GM12878 (cell line): ENCODE data around the gene PAQR9. TPM values are rescaled to one million over a fixed set of nuclear protein-coding genes. Genes with fewer than 3 reads are reported as not detected.

Source experiments
- ATAC-seq: fragments of 200-7000 bp; cut with Tn5 transposase; 3 replicates; pipeline ENCODE4 v1.9.1; 2020; ENCODE audit warnings: mild to moderate bottlenecking, moderate library complexity
- BruUV-seq: library from RNA; stranded (reverse); fragments of 400-500 nt; replicated peaks from 2 replicates; lab custom pipeline; 2021; lab: Mats Ljungman, UMichigan
- CTCF ChIA-PET: fragments of 300-600 bp; sonication (Branson Sonifier 250); formaldehyde crosslinking; extraction: SDS; loops from one replicate; lab custom pipeline; 2021; ENCODE audit warnings: inconsistent platforms; lab: Yijun Ruan, JAX
- POLR2A ChIA-PET: fragments of 350-600 bp; formaldehyde crosslinking; extraction: SDS; loops from one replicate; lab custom pipeline; 2021; ENCODE audit warnings: inconsistent platforms; lab: Charles Lee
- RAD21 ChIA-PET: fragments of 300-600 bp; sonication (Branson Sonifier 250); formaldehyde crosslinking; loops from one replicate; lab custom pipeline; 2023; ENCODE audit warnings: antibody characterized with exemption; ENCODE audit not compliant: unreplicated experiment; lab: Charles Lee
- SMC1A ChIA-PET: fragments of 300-600 bp; sonication (Branson Sonifier 250); formaldehyde crosslinking; loops from one replicate; lab custom pipeline; 2023; ENCODE audit not compliant: unreplicated experiment, uncharacterized antibody; lab: Charles Lee
- DNase-seq: peaks from one replicate; pipeline ENCODE4 v3.0.0-alpha.2; 2011; ENCODE audit warnings: low read depth, low spot score
- FAIRE-seq: peaks from 3 replicates; lab custom pipeline; 2011; peaks lifted over from hg19 to GRCh38; lab: Jason Lieb, UNC
- H2AFZ ChIP-seq: 2 replicates; pipeline ENCODE4 v1.6.0; 2011; ENCODE audit warnings: low read depth, low read length, control low read depth; ENCODE audit not compliant: control insufficient read depth
- H3K27ac ChIP-seq: 2 replicates; pipeline ENCODE4 v1.5.1; 2011; ENCODE audit warnings: control low read depth; ENCODE audit not compliant: control insufficient read depth, insufficient read depth
- H3K27me3 ChIP-seq, 2 experiments: replicated peaks in 1 of 2; 2 replicates each; pipeline versions ENCODE4 v1.6.0 to v1.6.1; 2011; ENCODE audit warnings: low read length in 1 of 2; ENCODE audit not compliant: control insufficient read depth in 2 of 2, insufficient read depth in 2 of 2
- H3K36me3 ChIP-seq, 2 experiments: 2 replicates each; pipeline ENCODE4 v1.5.1; 2011; ENCODE audit warnings: low read length in 1 of 2; ENCODE audit not compliant: control insufficient read depth in 2 of 2, insufficient read depth in 2 of 2
- H3K4me1 ChIP-seq: 2 replicates; pipeline ENCODE4 v1.6.1; 2011; ENCODE audit warnings: mild to moderate bottlenecking, low read length, moderate library complexity, mixed read lengths; ENCODE audit not compliant: control insufficient read depth, insufficient read depth
- H3K4me2 ChIP-seq: 2 replicates; pipeline ENCODE4 v1.6.0; 2011; ENCODE audit warnings: control low read depth; ENCODE audit not compliant: control insufficient read depth, insufficient read depth
- H3K4me3 ChIP-seq: fragments of 200-600 bp; sonication (generic); 2 replicates; pipeline ENCODE4 v1.5.1; 2016
- H3K79me2 ChIP-seq: 2 replicates; pipeline ENCODE4 v1.6.0; 2011; ENCODE audit warnings: low read length; ENCODE audit not compliant: control insufficient read depth, insufficient read depth
- H3K9ac ChIP-seq: 2 replicates; pipeline ENCODE4 v1.8.0; 2011; ENCODE audit warnings: low read length, control low read depth, mixed read lengths; ENCODE audit not compliant: control insufficient read depth, insufficient read depth
- H3K9me3 ChIP-seq: replicated peaks from 3 replicates; pipeline ENCODE4 v1.5.1; 2011; ENCODE audit warnings: mild to moderate bottlenecking, low read length; ENCODE audit not compliant: control insufficient read depth, insufficient read depth
- H4K20me1 ChIP-seq: 2 replicates; pipeline ENCODE4 v1.6.0; 2011; ENCODE audit not compliant: control insufficient read depth, insufficient read depth
- CEBPB ChIP-seq, 2 experiments: fragments of 150-350 bp in 1 of 2; IDR thresholded peaks; 2 replicates each; pipeline ENCODE4 v1.6.1; 2012 to 2014; ENCODE audit warnings: low read depth in 2 of 2, low read length in 2 of 2, borderline replicate concordance in 1 of 2, inconsistent platforms in 1 of 2
- MEF2B ChIP-seq: fragments of 450-650 bp; IDR thresholded peaks from 2 replicates; pipeline ENCODE4 v1.6.1; 2018; ENCODE audit warnings: mild to moderate bottlenecking, moderate library complexity; ENCODE audit not compliant: partially characterized antibody, poor library complexity, severe bottlenecking
- NFXL1 ChIP-seq: fragments of 450-650 bp; IDR thresholded peaks from 2 replicates; pipeline ENCODE4 v1.6.1; 2017; ENCODE audit warnings: antibody characterized with exemption, mild to moderate bottlenecking, borderline replicate concordance
- SKIL ChIP-seq: fragments of 450-650 bp; IDR thresholded peaks from 2 replicates; pipeline ENCODE4 v1.6.1; 2017; ENCODE audit warnings: mild to moderate bottlenecking, low read depth, inconsistent platforms; ENCODE audit not compliant: poor library complexity, severe bottlenecking
- SPI1 ChIP-seq: IDR thresholded peaks from 2 replicates; pipeline ENCODE4 v1.6.1; 2011; ENCODE audit warnings: low read depth, mild to moderate bottlenecking, low read length, moderate library complexity, borderline replicate concordance; ENCODE audit not compliant: insufficient read depth
- SUZ12 ChIP-seq: fragments of 200-600 bp; sonication (generic); IDR thresholded peaks from one replicate; pipeline ENCODE4 v1.6.1; 2018; ENCODE audit warnings: antibody characterized with exemption, mild to moderate bottlenecking; ENCODE audit not compliant: unreplicated experiment
- ZNF384 ChIP-seq: IDR thresholded peaks from 2 replicates; pipeline ENCODE4 v1.6.1; 2012; ENCODE audit warnings: low read depth, mild to moderate bottlenecking, low read length, improper control_type of control experiment, borderline replicate concordance
- WGBS: methylation state at CpG from one replicate; pipeline ENCODE4 v1.1.6; 2016; ENCODE audit warnings: low lambda C conversion rate; ENCODE audit not compliant: insufficient replicate concordance, insufficient coverage; ENCODE audit errors: missing lambda C conversion rate; 5-methylcytosine and 5-hydroxymethylcytosine counted together
- in situ Hi-C: fragments of 300-500 bp; cut with MboI; formaldehyde crosslinking; loops from 9 replicates; pipeline ENCODE4 v1.14.3; 2018; ENCODE audit warnings: mixed read lengths
- intact Hi-C: fragments of 100-400 bp; cut with micrococcal nuclease; formaldehyde crosslinking; loops from one replicate; pipeline ENCODE4 v1.14.2; 2022; ENCODE audit not compliant: unreplicated experiment
- polyA plus RNA-seq, 11 experiments: library from polyadenylated mRNA; depleted of rRNA in 4 of 11; unstranded in 6 of 11; stranded (reverse) in 5 of 11; fragments of >200 nt; fragmentation: Nextera tagmentation in 4 of 11; fragmentation: Illumina TruSeq in 1 of 11; extraction: Ambion mirVana in 4 of 11; extraction: Trizol in 1 of 11; gene quantifications; 1 replicate in 1 of 11; 2 replicates in 10 of 11; pipeline versions ENCODE4 v1.2.1 to v1.2.3, GENCODE V29; 2011 to 2016; ENCODE audit warnings: inconsistent platforms in 2 of 11, missing spikeins in 2 of 11, low read depth in 1 of 11
- total RNA-seq, 4 experiments: library from RNA; depleted of rRNA in 3 of 4; stranded (reverse); fragments of >200 nt in 3 of 4; fragmentation: Illumina TruSeq in 1 of 4; extraction: Trizol in 1 of 4; gene quantifications; 2 replicates each; pipeline versions ENCODE4 v1.2.1 to v1.2.3, GENCODE V29; 2013 to 2021

PAQR9 gene
- total and polyA plus RNA-seq, 10 of the 15 experiments (the other 5 are each of a cell fraction or from before 2014, with no cell fraction given) = not detected

GRCh38 chr3:142953443-142953842 is 10.0 kb downstream of the PAQR9 start:
- H3K27me3 ChIP-seq = peaks cover 0 to 18% of the 10 kb centered on the region in 2 experiments; a peak in 3 of 4 replicates
- no peak overlapping the region for H3K27ac ChIP-seq
- WGBS = 33% methylated on average over 3 of the region's 3 CpGs
- POLR2A ChIA-PET = no interaction called here
- CTCF ChIA-PET = interaction anchor here (1.2 kb wide), 1 partner anchor 34 kb away, joined by 3 read pairs; no protein-coding TSS in a partner anchor
- ATAC-seq = no peak
- H3K36me3 ChIP-seq = no peaks in the 10 kb centered on the region
- SMC1A ChIA-PET = no interaction called here
- no peak overlapping the region for H3K4me2 ChIP-seq
- H4K20me1 ChIP-seq = no peaks in the 10 kb centered on the region
- RAD21 ChIA-PET = no interaction called here
- H3K4me3 ChIP-seq = no peak overlapping the region
- no peak for DNase-seq
- no peak overlapping the region for H2AFZ ChIP-seq
- TF ChIP-seq SPI1 (no peak), ZNF384 (no peak), NFXL1 (no peak), SKIL (no peak), MEF2B (no peak), CEBPB (IDR thresholded peaks at IDR 0.05; ENCODE audit: borderline replicate concordance in 1 of 2, low read depth in 2 of 2, low read length in 2 of 2) (no peak), SUZ12 (no peak)
- no peak overlapping the region for H3K9ac ChIP-seq
- intact Hi-C loops = no loop called here
- H3K4me1 ChIP-seq = no peaks in the 10 kb centered on the region
- no peaks in the 10 kb centered on the region for H3K79me2 ChIP-seq
- no peak for FAIRE-seq
- H3K9me3 ChIP-seq = no peaks in the 10 kb centered on the region
- in situ Hi-C loops = no loop called here
- BruUV-seq = no TSS peak
